K562 (cell line): ENCODE measurements around the gene FKBP15. TPM values are rescaled to one million over a fixed set of nuclear protein-coding genes. Genes with fewer than 3 reads are reported as not detected.

Source experiments
- BHLHE40 ChIP-seq: IDR thresholded peaks from 2 replicates; pipeline ENCODE4 v1.6.1; 2011; ENCODE audit warnings: low read length, improper control_type of control experiment
- CREM ChIP-seq: IDR thresholded peaks from 2 replicates; pipeline ENCODE4 v1.6.1; 2014; ENCODE audit warnings: antibody characterized with exemption, low read depth
- CSDE1 ChIP-seq, 2 experiments: fragments of 450-650 bp; IDR thresholded peaks; 2 replicates each; pipeline ENCODE4 v1.6.1; 2016; ENCODE audit warnings: mild to moderate bottlenecking in 1 of 2
- CXXC5 ChIP-seq: fragments of 250-450 bp; sonication (Bioruptor Pico); IDR thresholded peaks from 2 replicates; pipeline ENCODE4 v1.8.0; 2022; ENCODE audit warnings: inconsistent platforms, mild to moderate bottlenecking, moderate library complexity
- FOS ChIP-seq: IDR thresholded peaks from 3 replicates; pipeline ENCODE4 v1.6.1; 2011; ENCODE audit not compliant: insufficient read length; ENCODE audit errors: extremely low read depth
- HNRNPH1 ChIP-seq: fragments of 200-400 bp; formaldehyde crosslinking; optimal IDR thresholded peaks from 2 replicates; pipeline ENCODE3; 2017; ENCODE audit warnings: low read depth, mild to moderate bottlenecking, low read length, moderate library complexity
- NEUROD1 ChIP-seq: fragments of 150-350 bp; IDR thresholded peaks from 2 replicates; pipeline ENCODE4 v1.6.1; 2014; ENCODE audit warnings: borderline replicate concordance, low read length, low read depth; ENCODE audit not compliant: partially characterized antibody
- PTRF ChIP-seq: fragments of 450-650 bp; IDR thresholded peaks from 2 replicates; pipeline ENCODE4 v1.6.1; 2016; ENCODE audit warnings: mild to moderate bottlenecking, missing genetic modification characterization, missing compliant biosample characterization
- SAFB2 ChIP-seq: fragments of 200-400 bp; formaldehyde crosslinking; IDR thresholded peaks from 2 replicates; pipeline ENCODE4 v1.6.1; 2018; ENCODE audit warnings: borderline replicate concordance, low read length, low read depth, moderate library complexity; ENCODE audit not compliant: severe bottlenecking
- SOX6 ChIP-seq: fragments of 450-650 bp; IDR thresholded peaks from 2 replicates; pipeline ENCODE4 v1.6.1; 2014; ENCODE audit warnings: mild to moderate bottlenecking
- TEAD1 ChIP-seq, 2 experiments: fragments of 450-650 bp in 1 of 2; sonication (generic) in 1 of 2; formaldehyde crosslinking; IDR thresholded peaks; 2 replicates each; pipeline versions ENCODE4 v1.4.0 to v1.8.0; 2020 to 2022; ENCODE audit warnings: mild to moderate bottlenecking in 2 of 2, missing genetic modification reagents in 1 of 2
- TOE1 ChIP-seq, 2 experiments: fragments of 450-650 bp in 1 of 2; sonication (generic) in 1 of 2; formaldehyde crosslinking in 1 of 2; IDR thresholded peaks; 2 replicates each; pipeline versions ENCODE4 v1.7.1 to v1.8.0; 2016 to 2022; ENCODE audit warnings: borderline replicate concordance in 2 of 2, mild to moderate bottlenecking in 2 of 2, antibody characterized with exemption in 1 of 2, inconsistent platforms in 1 of 2, low read depth in 1 of 2, missing genetic modification reagents in 1 of 2, moderate library complexity in 1 of 2
- polyA plus RNA-seq, 8 experiments: library from polyadenylated mRNA; depleted of rRNA in 4 of 8; stranded (reverse) in 5 of 8; unstranded in 3 of 8; fragments of >200 nt; fragmentation: Nextera tagmentation in 2 of 8; fragmentation: Illumina TruSeq in 1 of 8; extraction: Ambion mirVana in 2 of 8; extraction: Trizol in 1 of 8; gene quantifications; 2 replicates each; pipeline versions ENCODE4 v1.2.1 to v1.2.3, GENCODE V29; 2011 to 2014; ENCODE audit warnings: inconsistent platforms in 1 of 8, missing spikeins in 1 of 8
- total RNA-seq, 7 experiments: library from RNA; depleted of rRNA in 6 of 7; stranded (reverse); fragments of >200 nt in 6 of 7; fragmentation: Illumina TruSeq in 2 of 7; extraction: Trizol in 2 of 7; gene quantifications; 2 replicates each; pipeline versions ENCODE4 v1.2.1 to v1.2.3, GENCODE V29; 2011 to 2021; ENCODE audit warnings: low replicate concordance in 1 of 7
- TF ChIP-seq, protein P1 (sequence below): fragments of 450-650 bp; IDR thresholded peaks from 2 replicates; pipeline ENCODE4 v1.6.1; 2016; ENCODE audit warnings: mild to moderate bottlenecking, moderate library complexity
- TF ChIP-seq, protein P2 (sequence below): IDR thresholded peaks from 2 replicates; pipeline ENCODE4 v1.6.1; 2014; ENCODE audit warnings: antibody characterized with exemption

Gene FKBP15
- total and polyA plus RNA-seq, 9 of the 15 experiments (the other 6 are each of a cell fraction or from before 2014, with no cell fraction given) = 8.7 to 38.0 (median 18.9) TPM

- no peak for TF ChIP-seq HNRNPH1
- no peak for TF ChIP-seq SAFB2
- TF ChIP-seq, protein P1, sequence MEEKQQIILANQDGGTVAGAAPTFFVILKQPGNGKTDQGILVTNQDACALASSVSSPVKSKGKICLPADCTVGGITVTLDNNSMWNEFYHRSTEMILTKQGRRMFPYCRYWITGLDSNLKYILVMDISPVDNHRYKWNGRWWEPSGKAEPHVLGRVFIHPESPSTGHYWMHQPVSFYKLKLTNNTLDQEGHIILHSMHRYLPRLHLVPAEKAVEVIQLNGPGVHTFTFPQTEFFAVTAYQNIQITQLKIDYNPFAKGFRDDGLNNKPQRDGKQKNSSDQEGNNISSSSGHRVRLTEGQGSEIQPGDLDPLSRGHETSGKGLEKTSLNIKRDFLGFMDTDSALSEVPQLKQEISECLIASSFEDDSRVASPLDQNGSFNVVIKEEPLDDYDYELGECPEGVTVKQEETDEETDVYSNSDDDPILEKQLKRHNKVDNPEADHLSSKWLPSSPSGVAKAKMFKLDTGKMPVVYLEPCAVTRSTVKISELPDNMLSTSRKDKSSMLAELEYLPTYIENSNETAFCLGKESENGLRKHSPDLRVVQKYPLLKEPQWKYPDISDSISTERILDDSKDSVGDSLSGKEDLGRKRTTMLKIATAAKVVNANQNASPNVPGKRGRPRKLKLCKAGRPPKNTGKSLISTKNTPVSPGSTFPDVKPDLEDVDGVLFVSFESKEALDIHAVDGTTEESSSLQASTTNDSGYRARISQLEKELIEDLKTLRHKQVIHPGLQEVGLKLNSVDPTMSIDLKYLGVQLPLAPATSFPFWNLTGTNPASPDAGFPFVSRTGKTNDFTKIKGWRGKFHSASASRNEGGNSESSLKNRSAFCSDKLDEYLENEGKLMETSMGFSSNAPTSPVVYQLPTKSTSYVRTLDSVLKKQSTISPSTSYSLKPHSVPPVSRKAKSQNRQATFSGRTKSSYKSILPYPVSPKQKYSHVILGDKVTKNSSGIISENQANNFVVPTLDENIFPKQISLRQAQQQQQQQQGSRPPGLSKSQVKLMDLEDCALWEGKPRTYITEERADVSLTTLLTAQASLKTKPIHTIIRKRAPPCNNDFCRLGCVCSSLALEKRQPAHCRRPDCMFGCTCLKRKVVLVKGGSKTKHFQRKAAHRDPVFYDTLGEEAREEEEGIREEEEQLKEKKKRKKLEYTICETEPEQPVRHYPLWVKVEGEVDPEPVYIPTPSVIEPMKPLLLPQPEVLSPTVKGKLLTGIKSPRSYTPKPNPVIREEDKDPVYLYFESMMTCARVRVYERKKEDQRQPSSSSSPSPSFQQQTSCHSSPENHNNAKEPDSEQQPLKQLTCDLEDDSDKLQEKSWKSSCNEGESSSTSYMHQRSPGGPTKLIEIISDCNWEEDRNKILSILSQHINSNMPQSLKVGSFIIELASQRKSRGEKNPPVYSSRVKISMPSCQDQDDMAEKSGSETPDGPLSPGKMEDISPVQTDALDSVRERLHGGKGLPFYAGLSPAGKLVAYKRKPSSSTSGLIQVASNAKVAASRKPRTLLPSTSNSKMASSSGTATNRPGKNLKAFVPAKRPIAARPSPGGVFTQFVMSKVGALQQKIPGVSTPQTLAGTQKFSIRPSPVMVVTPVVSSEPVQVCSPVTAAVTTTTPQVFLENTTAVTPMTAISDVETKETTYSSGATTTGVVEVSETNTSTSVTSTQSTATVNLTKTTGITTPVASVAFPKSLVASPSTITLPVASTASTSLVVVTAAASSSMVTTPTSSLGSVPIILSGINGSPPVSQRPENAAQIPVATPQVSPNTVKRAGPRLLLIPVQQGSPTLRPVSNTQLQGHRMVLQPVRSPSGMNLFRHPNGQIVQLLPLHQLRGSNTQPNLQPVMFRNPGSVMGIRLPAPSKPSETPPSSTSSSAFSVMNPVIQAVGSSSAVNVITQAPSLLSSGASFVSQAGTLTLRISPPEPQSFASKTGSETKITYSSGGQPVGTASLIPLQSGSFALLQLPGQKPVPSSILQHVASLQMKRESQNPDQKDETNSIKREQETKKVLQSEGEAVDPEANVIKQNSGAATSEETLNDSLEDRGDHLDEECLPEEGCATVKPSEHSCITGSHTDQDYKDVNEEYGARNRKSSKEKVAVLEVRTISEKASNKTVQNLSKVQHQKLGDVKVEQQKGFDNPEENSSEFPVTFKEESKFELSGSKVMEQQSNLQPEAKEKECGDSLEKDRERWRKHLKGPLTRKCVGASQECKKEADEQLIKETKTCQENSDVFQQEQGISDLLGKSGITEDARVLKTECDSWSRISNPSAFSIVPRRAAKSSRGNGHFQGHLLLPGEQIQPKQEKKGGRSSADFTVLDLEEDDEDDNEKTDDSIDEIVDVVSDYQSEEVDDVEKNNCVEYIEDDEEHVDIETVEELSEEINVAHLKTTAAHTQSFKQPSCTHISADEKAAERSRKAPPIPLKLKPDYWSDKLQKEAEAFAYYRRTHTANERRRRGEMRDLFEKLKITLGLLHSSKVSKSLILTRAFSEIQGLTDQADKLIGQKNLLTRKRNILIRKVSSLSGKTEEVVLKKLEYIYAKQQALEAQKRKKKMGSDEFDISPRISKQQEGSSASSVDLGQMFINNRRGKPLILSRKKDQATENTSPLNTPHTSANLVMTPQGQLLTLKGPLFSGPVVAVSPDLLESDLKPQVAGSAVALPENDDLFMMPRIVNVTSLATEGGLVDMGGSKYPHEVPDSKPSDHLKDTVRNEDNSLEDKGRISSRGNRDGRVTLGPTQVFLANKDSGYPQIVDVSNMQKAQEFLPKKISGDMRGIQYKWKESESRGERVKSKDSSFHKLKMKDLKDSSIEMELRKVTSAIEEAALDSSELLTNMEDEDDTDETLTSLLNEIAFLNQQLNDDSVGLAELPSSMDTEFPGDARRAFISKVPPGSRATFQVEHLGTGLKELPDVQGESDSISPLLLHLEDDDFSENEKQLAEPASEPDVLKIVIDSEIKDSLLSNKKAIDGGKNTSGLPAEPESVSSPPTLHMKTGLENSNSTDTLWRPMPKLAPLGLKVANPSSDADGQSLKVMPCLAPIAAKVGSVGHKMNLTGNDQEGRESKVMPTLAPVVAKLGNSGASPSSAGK = peak; percentile 61
- peak; percentile 75; the same call in 1 of the 2 replicates for TF ChIP-seq TOE1 (IDR thresholded peaks at IDR 0.05; ENCODE audit: borderline replicate concordance)
- TF ChIP-seq TOE1 (CRISPR knock-in tag; IDR thresholded peaks at IDR 0.05; ENCODE audit: borderline replicate concordance, low read depth) = no peak
- TF ChIP-seq SOX6 = peak; percentile 59; the same call in 1 of the 2 replicates
- TF ChIP-seq CXXC5 = 0 out of 2 replicates have a peak, but pooled peaks have one; percentile 8
- TF ChIP-seq CREM = peak; percentile 77
- TF ChIP-seq NEUROD1 = no peak
- TF ChIP-seq, protein P2, sequence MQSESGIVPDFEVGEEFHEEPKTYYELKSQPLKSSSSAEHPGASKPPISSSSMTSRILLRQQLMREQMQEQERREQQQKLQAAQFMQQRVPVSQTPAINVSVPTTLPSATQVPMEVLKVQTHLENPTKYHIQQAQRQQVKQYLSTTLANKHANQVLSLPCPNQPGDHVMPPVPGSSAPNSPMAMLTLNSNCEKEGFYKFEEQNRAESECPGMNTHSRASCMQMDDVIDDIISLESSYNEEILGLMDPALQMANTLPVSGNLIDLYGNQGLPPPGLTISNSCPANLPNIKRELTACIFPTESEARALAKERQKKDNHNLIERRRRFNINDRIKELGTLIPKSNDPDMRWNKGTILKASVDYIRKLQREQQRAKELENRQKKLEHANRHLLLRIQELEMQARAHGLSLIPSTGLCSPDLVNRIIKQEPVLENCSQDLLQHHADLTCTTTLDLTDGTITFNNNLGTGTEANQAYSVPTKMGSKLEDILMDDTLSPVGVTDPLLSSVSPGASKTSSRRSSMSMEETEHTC = peak; percentile 59; the same call in 1 of the 2 replicates
- TF ChIP-seq TEAD1 (CRISPR knock-in tag; IDR thresholded peaks at IDR 0.05) = 0 out of 4 replicates have a peak, but pooled peaks of 1 of the 2 experiments have one; percentile 8
- TF ChIP-seq BHLHE40 = peak; percentile 65; the same call in 1 of the 2 replicates
- no peak for TF ChIP-seq FOS
- TF ChIP-seq CSDE1 (IDR thresholded peaks at IDR 0.05) = no peak
- TF ChIP-seq PTRF (tag) = no peak
Measured at GRCh38 chr9:113228130-113228665, 7.1 kb upstream of the FKBP15 start (continued).
